DND-41 (cell line): ENCODE results near the gene BAIAP2.

ENCODE experiments used
- ATAC-seq: fragments of 200-7000 bp; cut with Tn5 transposase; 3 replicates; pipeline ENCODE4 v1.9.1; 2021; ENCODE audit warnings: low read depth; ENCODE audit not compliant: insufficient read depth
- DNase-seq: peaks from one replicate; pipeline ENCODE4 v3.0.0-alpha.2; 2020
- H2AFZ ChIP-seq: 2 replicates; pipeline ENCODE4 v1.6.0; 2012; ENCODE audit warnings: low read depth, low read length
- H3K27ac ChIP-seq: 2 replicates; pipeline ENCODE4 v1.5.1; 2012; ENCODE audit warnings: low read length, inconsistent platforms
- H3K27me3 ChIP-seq: fragments of 200-600 bp; sonication (generic); 2 replicates; pipeline ENCODE4 v1.6.0; 2012; ENCODE audit warnings: low read length, mild to moderate bottlenecking, inconsistent platforms; ENCODE audit not compliant: insufficient read depth, poor library complexity
- H3K36me3 ChIP-seq: 2 replicates; pipeline ENCODE4 v1.5.1; 2012; ENCODE audit warnings: low read length, inconsistent platforms; ENCODE audit not compliant: insufficient read depth
- H3K4me1 ChIP-seq: 2 replicates; pipeline ENCODE4 v1.5.1; 2012; ENCODE audit warnings: mild to moderate bottlenecking, low read length; ENCODE audit not compliant: insufficient read depth
- H3K4me2 ChIP-seq: 2 replicates; pipeline ENCODE4 v1.6.0; 2012; ENCODE audit warnings: mild to moderate bottlenecking, moderate library complexity, low read length, inconsistent platforms; ENCODE audit not compliant: insufficient read depth
- H3K4me3 ChIP-seq, 2 experiments: fragments of 200-600 bp in 1 of 2; shearing (Covaris generic) in 1 of 2; 2 replicates each; pipeline ENCODE4 v1.5.1; 2012 to 2016; ENCODE audit warnings: inconsistent platforms in 2 of 2, low read length in 2 of 2, mild to moderate bottlenecking in 2 of 2, low read depth in 1 of 2, moderate library complexity in 1 of 2
- H3K79me2 ChIP-seq: 2 replicates; pipeline ENCODE4 v1.6.0; 2012; ENCODE audit warnings: low read length, inconsistent platforms; ENCODE audit not compliant: insufficient read depth
- H3K9ac ChIP-seq: 2 replicates; pipeline ENCODE4 v1.6.0; 2012; ENCODE audit warnings: low read depth, mild to moderate bottlenecking, inconsistent platforms, low read length, moderate library complexity
- H3K9me3 ChIP-seq: 2 replicates; pipeline ENCODE4 v1.5.1; 2012; ENCODE audit warnings: low read length, moderate library complexity, mild to moderate bottlenecking, inconsistent platforms; ENCODE audit not compliant: insufficient read depth, severe bottlenecking
- H4K20me1 ChIP-seq: 2 replicates; pipeline ENCODE4 v1.6.0; 2012; ENCODE audit warnings: low read length; ENCODE audit not compliant: insufficient read depth
- CTCF ChIP-seq: IDR thresholded peaks from 2 replicates; pipeline ENCODE4 v1.5.1; 2012; ENCODE audit warnings: borderline replicate concordance, low read length, moderate library complexity, mild to moderate bottlenecking; ENCODE audit not compliant: poor library complexity, severe bottlenecking; ENCODE audit errors: extremely low read depth
- EZH2 ChIP-seq: IDR thresholded peaks from 3 replicates; pipeline ENCODE4 v1.6.1; 2012; ENCODE audit warnings: borderline replicate concordance, low read depth, mild to moderate bottlenecking, moderate library complexity, low read length, inconsistent platforms; ENCODE audit not compliant: severe bottlenecking

The BAIAP2 gene

GRCh38 chr17:81030741-81031565 is 4.0 kb upstream of the BAIAP2 start:
- DNase-seq (no peak), ATAC-seq (no peak)
- H3K4me2 ChIP-seq, result no peak overlapping the region

GRCh38 chr17:81031566-81032550 is 3.1 kb upstream of the BAIAP2 start:
- H4K20me1 ChIP-seq, result peaks cover 3% of the 10 kb centered on the region; the same call in 1 of the 2 replicates
- no peak overlapping the region for H3K27ac ChIP-seq
- H3K4me3 ChIP-seq, result no peak overlapping the region
- TF ChIP-seq CTCF (no peak), EZH2 (no peak)
- no peaks in the 10 kb centered on the region for H3K36me3 ChIP-seq
- no peak overlapping the region for H3K9ac ChIP-seq
- H3K27me3 ChIP-seq, result peaks cover 2% of the 10 kb centered on the region
- H3K79me2 ChIP-seq, result no peaks in the 10 kb centered on the region
- H3K4me2 ChIP-seq, result no peak overlapping the region
- no peak for ATAC-seq
- H3K9me3 ChIP-seq, result no peaks in the 10 kb centered on the region
- H2AFZ ChIP-seq, result no peak overlapping the region
- H3K4me1 ChIP-seq, result peaks cover 23% of the 10 kb centered on the region
- DNase-seq, result no peak

More at GRCh38 chr17:81030741-81031565, 4.0 kb upstream of the BAIAP2 start:
- no peak overlapping the region for H2AFZ ChIP-seq
- no peak overlapping the region for H3K27ac ChIP-seq
- peaks cover 2% of the 10 kb centered on the region for H3K27me3 ChIP-seq
- no peaks in the 10 kb centered on the region for H3K36me3 ChIP-seq
- H4K20me1 ChIP-seq, result peaks cover 3% of the 10 kb centered on the region; the same call in 1 of the 2 replicates
- H3K4me1 ChIP-seq, result peaks cover 19% of the 10 kb centered on the region
- no peaks in the 10 kb centered on the region for H3K9me3 ChIP-seq
- no peaks in the 10 kb centered on the region for H3K79me2 ChIP-seq
- no peak overlapping the region for H3K9ac ChIP-seq
- TF ChIP-seq CTCF (no peak), EZH2 (no peak)
- H3K4me3 ChIP-seq, result no peak overlapping the region

- Histone ChIP-seq H3K36me3 (no peaks in the 10 kb centered on the region), H3K27me3 (peaks cover 2% of the 10 kb centered on the region), H3K79me2 (no peaks in the 10 kb centered on the region), H2AFZ (no peak overlapping the region), H3K4me1 (peaks cover 23% of the 10 kb centered on the region), H4K20me1 (peaks cover 3% of the 10 kb centered on the region; the same call in 1 of the 2 replicates), H3K4me2 (peak overlapping the region; percentile 96; the same call in 1 of the 2 replicates), H3K9ac (no peak overlapping the region), H3K9me3 (no peaks in the 10 kb centered on the region), H3K27ac (no peak overlapping the region), H3K4me3 (no peak overlapping the region)
- ATAC-seq (no peak), DNase-seq (no peak)
- TF ChIP-seq CTCF (no peak), EZH2 (no peak)
These were observed 2.1 kb upstream of the BAIAP2 start for GRCh38 chr17:81032641-81033480.
